GM19035 (cell line): ENCODE data around the gene PHB1.

Experiments used
- ATAC-seq: cut with Tn5 transposase; IDR thresholded peaks from one replicate; pipeline ENCODE4 v1.9.1; 2021; ENCODE audit not compliant: unreplicated experiment

Gene PHB1

GRCh38 chr17:49414622-49415350 is at the start of gene PHB1:
TSS of gene PHB1 (minus strand) at chr17:49414882. CDS start at chr17:49413264, 1,618 bp downstream.
- ATAC-seq, result peak; percentile 98

- ATAC-seq, result no peak
These were observed 49.4 kb upstream of the PHB1 start for GRCh38 chr17:49464049-49464448.

- no peak for ATAC-seq
These were observed 46.9 kb upstream of the PHB1 start for GRCh38 chr17:49461580-49461979.

GRCh38 chr17:49460401-49460800 is 45.7 kb upstream of the PHB1 start:
- ATAC-seq, result no peak

- ATAC-seq, result no peak
These were observed 44.8 kb upstream of the PHB1 start for GRCh38 chr17:49459401-49459984.

- ATAC-seq, result no peak
These were observed 43.2 kb upstream of the PHB1 start for GRCh38 chr17:49457564-49458535.

- ATAC-seq, result no peak
These were observed 41.7 kb upstream of the PHB1 start for GRCh38 chr17:49456183-49456965.

GRCh38 chr17:49455272-49455861 is 40.7 kb upstream of the PHB1 start:
- no peak for ATAC-seq

- no peak for ATAC-seq
These were observed 39.4 kb upstream of the PHB1 start for GRCh38 chr17:49454050-49454449.

GRCh38 chr17:49452661-49453060 is 38.0 kb upstream of the PHB1 start:
- ATAC-seq, result no peak

GRCh38 chr17:49452201-49452600 is 37.5 kb upstream of the PHB1 start:
- ATAC-seq, result no peak

- ATAC-seq, result no peak
These were observed 36.1 kb upstream of the PHB1 start for GRCh38 chr17:49450735-49451134.

- ATAC-seq, result no peak
These were observed 35.5 kb upstream of the PHB1 start for GRCh38 chr17:49450181-49450580.

- no peak for ATAC-seq
These were observed 33.1 kb upstream of the PHB1 start for GRCh38 chr17:49447628-49448302.

GRCh38 chr17:49445591-49445990 is 30.9 kb upstream of the PHB1 start:
- ATAC-seq, result no peak

GRCh38 chr17:49444384-49444783 is 29.7 kb upstream of the PHB1 start:
- ATAC-seq, result no peak

- no peak for ATAC-seq
These were observed 29.2 kb upstream of the PHB1 start for GRCh38 chr17:49443862-49444261.

GRCh38 chr17:49442041-49442440 is 27.4 kb upstream of the PHB1 start:
- ATAC-seq, result no peak

GRCh38 chr17:49441578-49441977 is 26.9 kb upstream of the PHB1 start:
- no peak for ATAC-seq

- no peak for ATAC-seq
These were observed 25.9 kb upstream of the PHB1 start for GRCh38 chr17:49440581-49440980.
